GM21825 (cell line): ENCODE data around the gene ELMOD1.

Experiments used
- ATAC-seq: cut with Tn5 transposase; IDR thresholded peaks from one replicate; pipeline ENCODE4 v1.9.1; 2021; ENCODE audit warnings: mild to moderate bottlenecking, moderate library complexity; ENCODE audit not compliant: unreplicated experiment

ELMOD1 gene

GRCh38 chr11:107683807-107684206 is 92.9 kb downstream of the ELMOD1 start:
- ATAC-seq: no peak

GRCh38 chr11:107688322-107688918 is 97.5 kb downstream of the ELMOD1 start:
- no peak for ATAC-seq

DNA sequence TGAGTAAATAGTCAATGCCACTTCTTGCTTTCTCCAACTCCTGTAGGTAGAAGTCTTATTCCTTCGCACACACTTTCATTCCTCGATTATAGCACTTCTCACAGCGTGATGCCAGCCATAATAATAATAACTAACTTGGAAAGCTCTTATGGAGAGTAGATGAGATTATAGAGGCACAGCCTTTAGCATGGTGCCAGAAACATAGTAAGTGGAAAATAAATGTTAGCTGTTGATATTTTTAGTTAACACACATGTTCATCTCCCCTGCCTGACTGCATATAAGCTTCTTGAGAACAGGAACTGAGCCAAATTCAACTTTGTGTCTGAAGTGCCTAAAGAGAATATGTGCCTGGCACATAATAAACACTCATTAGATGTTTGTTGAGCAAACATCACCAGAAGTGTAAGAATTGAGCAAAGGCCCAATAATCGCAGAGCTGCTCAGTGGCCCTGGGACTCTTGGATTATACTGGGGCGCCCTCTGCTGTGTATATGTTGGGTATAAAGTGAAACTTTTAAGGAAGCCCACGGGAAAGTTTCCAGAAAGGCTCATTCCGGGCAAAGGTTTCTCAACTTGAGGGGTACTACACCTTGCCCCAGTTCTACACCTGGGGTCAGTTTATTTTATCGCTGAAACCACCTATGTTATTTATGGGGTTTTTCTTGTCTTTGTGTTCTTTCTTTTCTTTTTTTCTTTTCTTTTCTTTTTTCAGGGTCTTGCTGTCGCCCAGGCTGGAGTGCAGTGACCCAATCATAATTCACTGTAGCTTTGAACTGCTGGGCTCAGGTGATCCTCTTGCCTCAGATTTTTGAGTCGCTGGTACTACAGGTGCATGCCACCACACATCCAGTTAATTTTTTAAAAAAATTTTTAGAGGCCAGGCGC is 98.6 kb downstream of the ELMOD1 start:
- no peak for ATAC-seq

DNA sequence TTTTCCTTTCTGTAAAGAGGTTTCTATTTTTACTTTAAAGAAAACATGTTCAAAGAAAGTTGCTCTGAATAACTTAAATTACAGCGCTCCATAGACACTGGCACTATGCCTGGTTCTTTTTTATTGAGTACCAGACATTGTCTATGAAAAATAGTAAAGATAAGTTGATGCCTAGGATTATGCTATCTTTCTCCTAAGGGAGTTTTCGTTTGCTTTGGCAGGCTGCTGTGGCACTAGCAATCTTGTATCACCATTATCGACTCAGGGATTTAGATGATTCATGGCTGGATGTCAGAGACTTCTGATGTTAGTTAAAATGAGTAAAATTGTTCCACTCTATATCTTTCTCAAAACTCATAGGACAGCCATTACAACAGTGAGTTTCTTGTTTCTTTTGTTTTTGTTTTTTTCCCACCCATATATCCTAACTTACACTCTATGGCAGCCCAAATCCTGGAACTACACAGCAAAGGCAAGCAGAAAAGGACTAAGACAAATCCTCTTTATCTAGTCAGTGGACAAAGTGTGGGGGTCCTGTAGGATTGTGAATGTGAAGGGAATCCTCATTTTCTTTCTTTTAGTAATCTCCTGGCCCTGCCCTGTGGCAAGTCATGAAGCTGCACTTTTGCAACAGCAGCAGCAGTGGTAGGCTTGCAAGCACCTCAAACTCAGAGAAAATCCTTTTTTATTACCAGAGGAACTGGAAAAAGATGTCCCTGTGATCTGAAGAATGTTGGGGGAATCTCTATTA is 100.2 kb downstream of the ELMOD1 start:
- no peak for ATAC-seq

GRCh38 chr11:107695446-107695845 is 104.5 kb downstream of the ELMOD1 start:
- no peak for ATAC-seq

DNA sequence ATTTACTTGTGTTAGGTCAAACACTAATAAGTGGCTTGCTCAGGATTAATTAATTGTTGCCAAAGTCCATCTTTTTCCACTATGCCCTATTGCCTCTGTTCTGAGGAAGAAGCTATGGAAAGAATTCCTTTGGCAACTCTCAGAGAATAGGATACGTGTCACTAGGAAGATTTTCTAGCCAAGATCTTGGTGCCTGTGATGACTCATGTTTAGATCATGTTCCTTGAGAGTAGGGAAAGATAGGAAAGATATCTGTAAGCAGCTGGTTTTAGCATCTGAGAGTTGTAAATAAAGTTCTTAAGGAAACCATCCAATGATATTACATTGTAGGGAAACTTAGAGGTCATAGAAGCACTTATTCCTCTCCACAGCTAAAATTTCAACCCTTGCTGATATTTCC is 105.2 kb downstream of the ELMOD1 start:
- no peak for ATAC-seq

GRCh38 chr11:107697291-107697690 is 106.3 kb downstream of the ELMOD1 start:
- no peak for ATAC-seq

- ATAC-seq: no peak
These were observed 108.7 kb downstream of the ELMOD1 start for GRCh38 chr11:107699371-107700285.

- ATAC-seq: no peak
These were observed 111.2 kb downstream of the ELMOD1 start for GRCh38 chr11:107702109-107702660.

GRCh38 chr11:107702723-107703122 is 111.8 kb downstream of the ELMOD1 start:
- ATAC-seq: no peak

DNA sequence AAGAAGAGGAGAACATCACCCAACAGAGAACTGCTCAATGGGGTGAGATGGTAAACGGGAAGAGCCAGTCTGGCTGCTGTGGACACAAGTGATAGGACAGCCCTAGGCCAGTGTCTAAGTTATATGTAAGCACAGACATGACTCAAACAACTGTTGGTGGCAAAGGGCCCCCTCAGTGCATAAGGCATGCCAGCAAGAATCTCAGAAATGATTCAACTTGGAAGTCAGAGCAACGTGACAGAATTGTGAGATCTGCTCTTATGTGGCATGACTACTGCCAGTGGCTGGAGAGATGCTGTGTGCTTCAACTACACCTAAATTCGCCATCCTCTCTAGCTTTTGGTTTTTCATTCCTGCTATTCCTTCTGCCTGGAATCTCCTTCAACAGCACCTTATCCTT is 113.5 kb downstream of the ELMOD1 start:
- no peak for ATAC-seq

DNA sequence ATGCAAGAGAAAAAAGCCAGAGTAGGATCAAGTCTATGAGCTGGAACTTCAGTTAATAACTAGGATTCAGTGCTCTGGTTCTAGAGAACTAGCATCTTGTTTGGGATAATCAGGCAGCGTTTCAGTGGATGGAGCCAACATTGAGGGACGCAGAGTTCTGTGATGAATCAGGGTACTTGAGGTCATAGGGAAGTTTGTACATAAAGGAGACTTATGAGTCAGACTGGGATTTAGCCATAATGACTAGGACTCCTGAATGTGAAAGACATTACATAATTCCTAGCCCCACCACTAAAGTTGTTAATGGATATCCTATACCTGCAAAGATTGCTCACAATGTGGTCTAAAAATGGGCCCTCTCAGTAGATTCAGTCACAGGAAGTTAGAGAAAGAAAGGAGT is 114.1 kb downstream of the ELMOD1 start:
- ATAC-seq: no peak

- no peak for ATAC-seq
These were observed 115.6 kb downstream of the ELMOD1 start for GRCh38 chr11:107706531-107706930.

DNA sequence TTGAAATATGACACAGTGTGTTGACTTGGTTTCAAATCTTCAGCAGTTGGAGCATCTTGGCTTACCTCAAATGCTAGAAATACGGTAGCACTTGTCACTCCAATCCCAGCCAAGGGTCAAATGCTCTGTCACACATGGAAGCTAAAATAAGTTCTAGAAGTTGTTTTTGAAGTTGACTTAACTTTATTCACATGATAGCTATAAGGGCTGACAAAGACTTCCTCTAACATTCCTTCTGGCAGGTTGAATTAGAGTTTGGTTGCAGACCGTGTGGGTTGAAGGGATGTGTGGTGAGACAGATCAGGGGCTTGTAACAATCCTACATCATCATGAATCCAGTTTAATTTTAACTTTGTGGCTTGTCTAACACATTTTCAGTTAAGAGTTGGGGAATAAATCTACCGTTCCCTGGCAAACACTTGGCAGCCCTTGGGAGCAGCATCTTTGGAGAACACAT is 116.3 kb downstream of the ELMOD1 start:
- ATAC-seq: no peak

- no peak for ATAC-seq
These were observed 116.9 kb downstream of the ELMOD1 start for GRCh38 chr11:107707807-107708206.

GRCh38 chr11:107708792-107709191 is 117.8 kb downstream of the ELMOD1 start:
- no peak for ATAC-seq

DNA sequence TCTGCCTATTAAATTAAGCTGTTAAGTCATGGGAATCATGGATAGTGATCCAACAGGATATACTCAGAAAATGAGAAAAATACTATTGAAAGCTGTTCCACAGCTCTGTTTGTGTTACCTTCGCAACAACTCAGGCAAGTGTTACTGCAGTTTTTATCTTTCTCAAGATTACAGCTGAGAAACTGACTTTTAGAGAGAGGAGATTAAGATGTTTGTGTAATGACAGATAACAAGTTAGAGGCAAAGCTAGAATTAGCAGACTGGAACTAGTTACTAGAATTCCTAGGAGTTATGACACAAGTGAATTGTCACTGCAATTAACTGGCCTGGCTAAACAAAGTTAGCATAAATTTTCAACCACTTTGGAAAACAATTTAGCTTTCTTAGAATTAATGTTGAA is 119.4 kb downstream of the ELMOD1 start:
- ATAC-seq: no peak

GRCh38 chr11:107711861-107712755 is 121.2 kb downstream of the ELMOD1 start, which contains the start of gene SLN:
Gene SLN, minus strand, starts transcription at chr11:107712056.
- ATAC-seq: no peak

DNA sequence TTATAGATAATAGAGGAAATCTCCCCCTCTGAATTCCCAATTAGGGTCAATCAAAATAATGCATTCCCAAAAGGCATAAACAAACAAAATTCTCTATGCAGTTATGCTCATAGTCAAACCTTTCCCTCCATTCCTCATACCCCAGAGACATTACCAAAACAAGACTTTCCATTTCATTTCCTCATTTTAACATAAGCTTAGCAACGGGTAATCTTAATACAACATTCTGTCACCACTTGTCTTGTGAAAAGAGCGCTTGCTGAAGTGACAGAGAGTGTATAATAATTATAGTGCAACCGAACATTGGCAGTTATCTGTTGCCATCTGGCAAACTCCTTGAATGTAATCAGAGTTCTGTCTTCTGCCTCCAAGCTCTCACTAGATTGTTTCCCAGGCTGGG is 122.1 kb downstream of the ELMOD1 start:
- ATAC-seq: no peak
